Measurements from ENCODE around the gene CNDP1.
"Not testable (repeated sequence)": the region's sequence is repeated elsewhere in the genome, so short reads cannot be mapped to it uniquely, and the experiment has no call there.

The CNDP1 gene

GRCh38 chr18:74546007-74546406 lies 11.7 kb downstream of the CNDP1 start:
- no peak for DNase-seq (ENCODE audit: low read depth, low spot score)

- DNase-seq (ENCODE audit: low read depth, low spot score) = no peak
Measured at GRCh38 chr18:74546751-74547530, 12.6 kb downstream of the CNDP1 start.

- DNase-seq (ENCODE audit: low read depth, low spot score) = no peak
Measured at GRCh38 chr18:74547860-74548259, 13.6 kb downstream of the CNDP1 start.

GRCh38 chr18:74549591-74550104 lies 15.3 kb downstream of the CNDP1 start:
- no peak for DNase-seq (ENCODE audit: low read depth, low spot score)

GRCh38 chr18:74550886-74551285 lies 16.6 kb downstream of the CNDP1 start:
- no peak for DNase-seq (ENCODE audit: low read depth, low spot score)

GRCh38 chr18:74551452-74551851 lies 17.2 kb downstream of the CNDP1 start:
- no peak for DNase-seq (ENCODE audit: low read depth, low spot score)

- peak; percentile 63 for DNase-seq (ENCODE audit: low read depth, low spot score)
Measured at GRCh38 chr18:74551936-74552555, 17.7 kb downstream of the CNDP1 start.

GRCh38 chr18:74556126-74556525 lies 21.8 kb downstream of the CNDP1 start:
- DNase-seq (ENCODE audit: low read depth, low spot score) = no peak

GRCh38 chr18:74558096-74558495 lies 23.8 kb downstream of the CNDP1 start:
- DNase-seq (ENCODE audit: low read depth, low spot score) = no peak

GRCh38 chr18:74562131-74562730 lies 27.9 kb downstream of the CNDP1 start:
- DNase-seq (ENCODE audit: low read depth, low spot score) = no peak

- DNase-seq (ENCODE audit: low read depth, low spot score) = no peak
Measured at GRCh38 chr18:74562775-74563174, 28.5 kb downstream of the CNDP1 start.

GRCh38 chr18:74563999-74564398 lies 29.7 kb downstream of the CNDP1 start:
- no peak for DNase-seq (ENCODE audit: low read depth, low spot score)

- DNase-seq (ENCODE audit: low read depth, low spot score) = not testable (repeated sequence)
Measured at GRCh38 chr18:74565164-74565563, 30.9 kb downstream of the CNDP1 start.

GRCh38 chr18:74565993-74566392 lies 31.7 kb downstream of the CNDP1 start:
- DNase-seq (ENCODE audit: low read depth, low spot score) = not testable (repeated sequence)

GRCh38 chr18:74567822-74568221 lies 33.5 kb downstream of the CNDP1 start:
- no peak for DNase-seq (ENCODE audit: low read depth, low spot score)

GRCh38 chr18:74569401-74569800 lies 35.1 kb downstream of the CNDP1 start:
- no peak for DNase-seq (ENCODE audit: low read depth, low spot score)

GRCh38 chr18:74570266-74570665 lies 36.0 kb downstream of the CNDP1 start:
- DNase-seq (ENCODE audit: low read depth, low spot score) = no peak

GRCh38 chr18:74571895-74572680 lies 37.8 kb downstream of the CNDP1 start:
- DNase-seq (ENCODE audit: low read depth, low spot score) = no peak

GRCh38 chr18:74573053-74573452 lies 38.8 kb downstream of the CNDP1 start:
- no peak for DNase-seq (ENCODE audit: low read depth, low spot score)

- no peak for DNase-seq (ENCODE audit: low read depth, low spot score)
Measured at GRCh38 chr18:74574916-74575315, 40.6 kb downstream of the CNDP1 start.

- DNase-seq (ENCODE audit: low read depth, low spot score) = no peak
Measured at GRCh38 chr18:74577019-74577418, 42.7 kb downstream of the CNDP1 start.

Data from smooth muscle cell of the brain vasculature (primary cell).